Measurements from ENCODE around the gene CMTM3. TPM values are rescaled to one million over a fixed set of nuclear protein-coding genes. Genes with fewer than 3 reads are reported as not detected.

The CMTM3 gene
- total RNA-seq, 1 experiment from 2014 or later: 19.1 TPM

- Mint-ChIP-seq H3K36me3 (peaks cover 51% of the 10 kb centered on the region), H3K4me3 (no peak overlapping the region), H3K4me1 (peaks cover 28% of the 10 kb centered on the region), H3K27me3 (ENCODE audit: low read depth) (no peaks in the 10 kb centered on the region), H3K27ac (no peak overlapping the region), H3K9me3 (no peaks in the 10 kb centered on the region)
- TF ChIP-seq NFATC4 (CRISPR knock-in tag; IDR thresholded peaks at IDR 0.05) (no peak), NR2C2 (CRISPR knock-in tag; IDR thresholded peaks at IDR 0.05) (no peak), ZNF396 (CRISPR knock-in tag; IDR thresholded peaks at IDR 0.05; ENCODE audit: borderline replicate concordance) (no peak), ZNF423 (CRISPR knock-in tag; IDR thresholded peaks at IDR 0.05) (no peak), MLX (CRISPR knock-in tag; IDR thresholded peaks at IDR 0.05) (no peak), ZNF532 (CRISPR knock-in tag; IDR thresholded peaks at IDR 0.05; ENCODE audit: borderline replicate concordance) (no peak), ZNF121 (CRISPR knock-in tag; IDR thresholded peaks at IDR 0.05) (no peak)
- CTCF ChIA-PET: no interaction called here
- POLR2A ChIA-PET: no interaction called here
- no peak for ATAC-seq
- no peak for DNase-seq (ENCODE audit: low spot score)
Observed at GRCh38 chr16:66614161-66614802, 9.8 kb downstream of the CMTM3 start.

- no peak overlapping the region for H3K4me3 Mint-ChIP-seq
- POLR2A ChIA-PET: no interaction called here
Observed at GRCh38 chr16:66616169-66616568, 11.7 kb downstream of the CMTM3 start.

More at GRCh38 chr16:66616169-66616568, 11.7 kb downstream of the CMTM3 start:
- no peaks in the 10 kb centered on the region for H3K27me3 Mint-ChIP-seq (ENCODE audit: low read depth)
- H3K4me1 Mint-ChIP-seq: peaks cover 28% of the 10 kb centered on the region
- DNase-seq (ENCODE audit: low spot score) (no peak), ATAC-seq (no peak)
- no peaks in the 10 kb centered on the region for H3K9me3 Mint-ChIP-seq
- H3K36me3 Mint-ChIP-seq: peaks cover 46% of the 10 kb centered on the region
- CTCF ChIA-PET: interaction anchor here (5.1 kb wide), 1 partner anchor 8 kb away, joined by 60 read pairs; no protein-coding TSS in a partner anchor
- TF ChIP-seq ESRRA (CRISPR knock-in tag; IDR thresholded peaks at IDR 0.05; ENCODE audit: borderline replicate concordance): no peak
- TF ChIP-seq ZNF532 (CRISPR knock-in tag; IDR thresholded peaks at IDR 0.05; ENCODE audit: borderline replicate concordance): no peak
- no peak for TF ChIP-seq GRHL2 (CRISPR knock-in tag; IDR thresholded peaks at IDR 0.05; ENCODE audit: insufficient replicate concordance, severe bottlenecking)
- no peak for TF ChIP-seq USF2 (CRISPR knock-in tag; IDR thresholded peaks at IDR 0.05)
- TF ChIP-seq RELA (CRISPR knock-in tag; IDR thresholded peaks at IDR 0.05; ENCODE audit: borderline replicate concordance): no peak
- TF ChIP-seq ELF4 (CRISPR knock-in tag; IDR thresholded peaks at IDR 0.05; ENCODE audit: low read depth): no peak
- TF ChIP-seq USF1 (CRISPR knock-in tag; IDR thresholded peaks at IDR 0.05): no peak
- TF ChIP-seq CREB1 (CRISPR knock-in tag; IDR thresholded peaks at IDR 0.05): no peak
- no peak for TF ChIP-seq NR1H2 (CRISPR knock-in tag; IDR thresholded peaks at IDR 0.05)
- TF ChIP-seq ATF2 (CRISPR knock-in tag; IDR thresholded peaks at IDR 0.05; ENCODE audit: borderline replicate concordance, low read depth): no peak
- no peak for TF ChIP-seq IRF2 (CRISPR knock-in tag; IDR thresholded peaks at IDR 0.05; ENCODE audit: borderline replicate concordance, low read depth)
- TF ChIP-seq PRRX2 (CRISPR knock-in tag; IDR thresholded peaks at IDR 0.05): no peak
- TF ChIP-seq E2F4 (CRISPR knock-in tag; IDR thresholded peaks at IDR 0.05; ENCODE audit: borderline replicate concordance, low read depth): no peak
- no peak overlapping the region for H3K27ac Mint-ChIP-seq
